ENCODE results near the gene PCED1A. TPM values are rescaled to one million over a fixed set of nuclear protein-coding genes. Genes with fewer than 3 reads are reported as not detected.

The PCED1A gene
- total and polyA plus RNA-seq, 2 donors (not counting 3 experiments of a cell fraction or from before 2014, with no cell fraction given), result 20.1 to 32.0 TPM

DNA sequence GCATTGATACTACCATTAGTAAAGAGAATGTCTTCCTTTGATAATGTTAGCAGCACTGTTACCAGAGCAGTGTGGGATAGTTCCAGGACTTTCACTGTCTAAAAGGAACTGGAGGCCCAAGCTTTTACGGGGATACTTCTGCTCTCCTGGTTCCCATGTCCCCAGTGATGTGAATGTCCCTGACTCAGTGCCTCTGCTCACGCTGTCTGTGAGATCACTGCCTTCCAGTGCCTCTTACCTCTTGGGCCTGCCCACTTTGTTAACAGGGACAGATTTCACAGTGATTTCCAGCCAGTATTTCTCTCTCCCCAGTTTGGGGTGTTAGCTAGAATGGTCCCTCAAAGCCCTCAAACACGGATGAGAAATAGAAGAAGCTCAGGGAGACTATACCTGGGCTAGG, 47.3 kb upstream of the PCED1A start:
- Histone ChIP-seq H3K36me3 (ENCODE audit: control insufficient read depth in 2 of 2, extremely low read depth in 1 of 2, insufficient read depth in 2 of 2, low read length in 2 of 2) (no peaks in the 10 kb centered on the region), H3K27ac (ENCODE audit: insufficient read depth, low read depth, low read length) (no peak overlapping the region), H3K9ac (replicated peaks; ENCODE audit: extremely low read depth, insufficient read depth, low read length) (no peak overlapping the region), H2AFZ (ENCODE audit: low read depth, low read length) (no peak overlapping the region), H3K4me1 (ENCODE audit: control insufficient read depth, extremely low read depth, insufficient read depth, low read length) (peaks cover 12% of the 10 kb centered on the region), H3K4me3 (replicated peaks in 1 of 3; ENCODE audit: insufficient read depth in 1 of 3, low read depth in 1 of 3, low read length in 3 of 3) (no peak overlapping the region), H3K4me2 (ENCODE audit: insufficient read depth, low read length) (no peak overlapping the region), H3K79me2 (ENCODE audit: control insufficient read depth, insufficient read depth, low read length) (peaks cover 72% of the 10 kb centered on the region), H4K20me1 (replicated peaks; ENCODE audit: control insufficient read depth, extremely low read depth, insufficient read depth, low read length) (peaks cover 2% of the 10 kb centered on the region), H3K9me3 (replicated peaks; ENCODE audit: control insufficient read depth, insufficient read depth, low read length) (no peaks in the 10 kb centered on the region), H3K27me3 (ENCODE audit: control insufficient read depth in 2 of 2, insufficient read depth in 2 of 2, low read length in 2 of 2) (no peaks in the 10 kb centered on the region), H3K9me1 (replicated peaks; ENCODE audit: control insufficient read depth, extremely low read depth, insufficient read depth, low read length) (no peaks in the 10 kb centered on the region)
- no peak for DNase-seq (ENCODE audit: low read depth, low spot score)
- BruUV-seq (replicated peaks), result no TSS peak
- dilution Hi-C loops (cut with MboI; ENCODE audit: extremely low pct_ligation_motif_present, low sequenced_read_pairs) (no loop called here), intact Hi-C loops (cut with micrococcal nuclease) (no loop called here)
- ChIA-PET POLR2A (no interaction called here), CTCF (interaction anchor here (1.5 kb wide), 1 partner anchor 9 kb away, joined by 5 read pairs; no protein-coding TSS in a partner anchor)
- FAIRE-seq, result no peak
- TF ChIP-seq, protein P1, sequence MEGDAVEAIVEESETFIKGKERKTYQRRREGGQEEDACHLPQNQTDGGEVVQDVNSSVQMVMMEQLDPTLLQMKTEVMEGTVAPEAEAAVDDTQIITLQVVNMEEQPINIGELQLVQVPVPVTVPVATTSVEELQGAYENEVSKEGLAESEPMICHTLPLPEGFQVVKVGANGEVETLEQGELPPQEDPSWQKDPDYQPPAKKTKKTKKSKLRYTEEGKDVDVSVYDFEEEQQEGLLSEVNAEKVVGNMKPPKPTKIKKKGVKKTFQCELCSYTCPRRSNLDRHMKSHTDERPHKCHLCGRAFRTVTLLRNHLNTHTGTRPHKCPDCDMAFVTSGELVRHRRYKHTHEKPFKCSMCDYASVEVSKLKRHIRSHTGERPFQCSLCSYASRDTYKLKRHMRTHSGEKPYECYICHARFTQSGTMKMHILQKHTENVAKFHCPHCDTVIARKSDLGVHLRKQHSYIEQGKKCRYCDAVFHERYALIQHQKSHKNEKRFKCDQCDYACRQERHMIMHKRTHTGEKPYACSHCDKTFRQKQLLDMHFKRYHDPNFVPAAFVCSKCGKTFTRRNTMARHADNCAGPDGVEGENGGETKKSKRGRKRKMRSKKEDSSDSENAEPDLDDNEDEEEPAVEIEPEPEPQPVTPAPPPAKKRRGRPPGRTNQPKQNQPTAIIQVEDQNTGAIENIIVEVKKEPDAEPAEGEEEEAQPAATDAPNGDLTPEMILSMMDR (IDR thresholded peaks at IDR 0.05; ENCODE audit: extremely low read depth in 1 of 2, insufficient read depth in 1 of 2, low read depth in 1 of 2, low read length in 2 of 2), result no peak
- TF ChIP-seq EZH2 (IDR thresholded peaks at IDR 0.05; ENCODE audit: borderline replicate concordance, low read depth, low read length, severe bottlenecking), result no peak
- TF ChIP-seq FOS (IDR thresholded peaks at IDR 0.05; ENCODE audit: borderline replicate concordance, insufficient read depth, low read length), result no peak
- TF ChIP-seq POLR2A (IDR thresholded peaks at IDR 0.05; ENCODE audit: low read depth, low read length), result no peak
- TF ChIP-seq, protein P2, sequence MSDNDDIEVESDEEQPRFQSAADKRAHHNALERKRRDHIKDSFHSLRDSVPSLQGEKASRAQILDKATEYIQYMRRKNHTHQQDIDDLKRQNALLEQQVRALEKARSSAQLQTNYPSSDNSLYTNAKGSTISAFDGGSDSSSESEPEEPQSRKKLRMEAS (IDR thresholded peaks at IDR 0.05; ENCODE audit: insufficient read depth, insufficient read length), result no peak
- no peak for TF ChIP-seq GATA2 (IDR thresholded peaks at IDR 0.05; ENCODE audit: insufficient read depth, insufficient read length, low read depth, low read length)
- TF ChIP-seq JUN (IDR thresholded peaks at IDR 0.05; ENCODE audit: borderline replicate concordance, insufficient read depth, insufficient read length, low read depth), result no peak
- no peak for TF ChIP-seq MYC (IDR thresholded peaks at IDR 0.05; ENCODE audit: low read depth, low read length)
- no peak for TF ChIP-seq POLR2AphosphoS5 (IDR thresholded peaks at IDR 0.05; ENCODE audit: insufficient read depth, low read depth, low read length)

Data from endothelial cell of umbilical vein (primary cell).